Testis (tissue), 3 donors: ENCODE results near the gene GLI3. TPM values are rescaled to one million over a fixed set of nuclear protein-coding genes. Genes with fewer than 3 reads are reported as not detected.

Experiments used
- DNase-seq: peaks from one replicate; pipeline ENCODE4 v3.0.0-alpha.2; 2019
- H3K27ac ChIP-seq, 2 donors: fragments of 200-600 bp; sonication (generic); one replicate each; pipeline ENCODE4 v1.5.1; 2019
- H3K27me3 ChIP-seq: fragments of 200-600 bp; sonication (generic); one replicate; pipeline ENCODE4 v1.5.1; 2019
- H3K36me3 ChIP-seq: fragments of 200-600 bp; sonication (generic); one replicate; pipeline ENCODE4 v1.5.1; 2017; ENCODE audit warnings: low read depth; ENCODE audit errors: missing control alignments
- H3K4me1 ChIP-seq: fragments of 200-600 bp; sonication (generic); one replicate; pipeline ENCODE4 v1.5.1; 2019
- H3K4me3 ChIP-seq, 2 donors: fragments of 200-600 bp; sonication (generic); one replicate each; pipeline ENCODE4 v1.5.1; 2017 to 2019
- H3K9me3 ChIP-seq: fragments of 200-600 bp; sonication (generic); one replicate; pipeline ENCODE4 v1.5.1; 2017
- POLR2A ChIP-seq: fragments of 450-650 bp; IDR thresholded peaks from one replicate; pipeline ENCODE4 v1.6.1; 2017; ENCODE audit warnings: antibody characterized with exemption, mild to moderate bottlenecking, moderate library complexity
- WGBS, 2 donors: methylation state at CpG; one replicate each; pipeline ENCODE4 v1.1.5; 2018; 5-methylcytosine and 5-hydroxymethylcytosine counted together
- intact Hi-C: fragments of 100-400 bp; cut with DNase I; formaldehyde crosslinking; loops from one replicate; pipeline ENCODE4 v1.15.1; 2023; ENCODE audit warnings: low total_unique reads
- polyA plus RNA-seq: library from polyadenylated mRNA; stranded (reverse); fragments of 350-450 nt; fragmentation: Illumina TruSeq; extraction: RNeasy Lipid Tissue Mini Kit (QIAGEN cat#74804); gene quantifications from one replicate; pipeline ENCODE4 v1.2.3, GENCODE V29; 2014; ENCODE audit warnings: low read depth, low replicate concordance; ENCODE audit not compliant: insufficient read depth
- total RNA-seq, 2 donors: library from RNA; depleted of rRNA; stranded (reverse); fragments of >200 nt; gene quantifications; one replicate each; pipeline ENCODE4 v1.2.3, GENCODE V29; 2016
- TF ChIP-seq, protein P1 (sequence below), 3 experiments: fragments of 450-650 bp in 2 of 3; fragments of 200-600 bp in 1 of 3; sonication (generic) in 1 of 3; IDR thresholded peaks; one replicate each; pipeline ENCODE4 v1.5.1; 2016 to 2019; ENCODE audit warnings: antibody characterized with exemption in 3 of 3, mild to moderate bottlenecking in 2 of 3, moderate library complexity in 1 of 3

Gene GLI3
- total and polyA plus RNA-seq, 3 donors from 2014 or later, result 3.8 to 7.3 (median 5.0) TPM

DNA sequence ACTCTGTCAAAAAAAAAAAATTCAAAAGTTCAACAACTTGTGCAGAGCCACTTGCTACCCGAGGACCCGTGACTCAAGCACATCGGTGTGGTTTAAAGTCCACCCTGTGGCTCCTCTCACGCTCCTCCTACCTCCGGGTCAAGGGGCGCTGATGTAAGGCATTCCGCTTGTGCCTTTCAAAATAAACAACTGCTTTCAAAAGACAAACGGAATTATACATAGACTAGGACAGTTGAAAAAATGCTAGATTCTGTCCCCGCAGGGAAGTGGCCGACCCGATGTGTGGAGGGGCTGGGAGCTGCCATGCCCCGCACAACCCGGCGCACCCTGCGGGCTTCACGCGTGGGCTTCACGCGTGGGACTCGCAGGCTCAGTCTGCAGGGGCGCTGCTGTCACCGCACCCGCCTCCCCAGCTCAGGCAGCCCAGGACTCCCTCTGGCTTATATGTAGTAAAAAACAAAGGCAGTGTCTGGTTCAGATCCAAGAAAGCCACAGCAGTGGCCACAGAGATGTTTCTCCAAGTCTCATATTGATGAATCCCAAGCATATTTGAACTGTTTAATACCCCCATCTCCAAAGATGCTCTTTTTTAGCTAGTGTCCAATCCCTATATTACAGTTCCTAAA is 294.4 kb downstream of the GLI3 start:
- DNase-seq, result no peak
- intact Hi-C loops, result no loop called here
- no peak for TF ChIP-seq POLR2A
- TF ChIP-seq, protein P1, sequence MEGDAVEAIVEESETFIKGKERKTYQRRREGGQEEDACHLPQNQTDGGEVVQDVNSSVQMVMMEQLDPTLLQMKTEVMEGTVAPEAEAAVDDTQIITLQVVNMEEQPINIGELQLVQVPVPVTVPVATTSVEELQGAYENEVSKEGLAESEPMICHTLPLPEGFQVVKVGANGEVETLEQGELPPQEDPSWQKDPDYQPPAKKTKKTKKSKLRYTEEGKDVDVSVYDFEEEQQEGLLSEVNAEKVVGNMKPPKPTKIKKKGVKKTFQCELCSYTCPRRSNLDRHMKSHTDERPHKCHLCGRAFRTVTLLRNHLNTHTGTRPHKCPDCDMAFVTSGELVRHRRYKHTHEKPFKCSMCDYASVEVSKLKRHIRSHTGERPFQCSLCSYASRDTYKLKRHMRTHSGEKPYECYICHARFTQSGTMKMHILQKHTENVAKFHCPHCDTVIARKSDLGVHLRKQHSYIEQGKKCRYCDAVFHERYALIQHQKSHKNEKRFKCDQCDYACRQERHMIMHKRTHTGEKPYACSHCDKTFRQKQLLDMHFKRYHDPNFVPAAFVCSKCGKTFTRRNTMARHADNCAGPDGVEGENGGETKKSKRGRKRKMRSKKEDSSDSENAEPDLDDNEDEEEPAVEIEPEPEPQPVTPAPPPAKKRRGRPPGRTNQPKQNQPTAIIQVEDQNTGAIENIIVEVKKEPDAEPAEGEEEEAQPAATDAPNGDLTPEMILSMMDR (IDR thresholded peaks at IDR 0.05), result no peak
- WGBS, 2 donors, result 15 to 30% methylated on average over 15 to 23 of the region's 23 CpGs
- no peaks in the 10 kb centered on the region for H3K36me3 ChIP-seq
- no peaks in the 10 kb centered on the region for H3K9me3 ChIP-seq
- H3K27me3 ChIP-seq, result no peaks in the 10 kb centered on the region
- H3K27ac ChIP-seq, result no peak overlapping the region
- peaks cover 18% of the 10 kb centered on the region for H3K4me1 ChIP-seq
- peak overlapping the region; percentile 7 to 40 for H3K4me3 ChIP-seq

DNA sequence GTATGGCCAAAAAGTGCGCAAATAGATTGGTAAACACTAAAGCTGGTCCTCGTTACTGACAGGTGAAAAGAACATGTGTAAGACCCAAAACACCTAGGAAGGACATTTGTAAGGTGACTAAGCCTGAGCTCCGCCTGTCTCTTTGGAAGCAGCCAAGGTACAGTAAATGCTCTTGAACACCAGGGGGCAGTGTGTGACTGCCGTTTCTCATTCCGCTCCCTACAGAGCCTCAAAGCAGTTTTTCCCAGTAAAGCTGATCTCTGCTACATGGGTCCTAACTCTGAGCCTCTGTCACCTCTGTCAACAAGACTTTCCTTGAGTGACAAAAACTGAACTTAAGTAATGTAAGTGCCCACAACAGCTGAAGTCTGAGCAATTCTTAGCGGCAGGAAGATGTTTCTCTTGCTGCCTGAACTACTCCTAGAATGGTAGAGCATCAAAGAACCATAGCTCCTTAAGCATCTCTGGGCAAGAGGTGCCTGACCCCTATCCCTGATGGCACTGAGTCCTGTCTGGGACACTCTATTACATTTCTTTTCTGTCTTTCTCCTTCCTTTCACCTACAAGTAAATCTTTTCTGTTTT is 296.2 kb downstream of the GLI3 start:
- Histone ChIP-seq H3K4me3 (no peak overlapping the region), H3K4me1 (peaks cover 18% of the 10 kb centered on the region), H3K27me3 (no peaks in the 10 kb centered on the region), H3K9me3 (no peaks in the 10 kb centered on the region), H3K27ac (no peak overlapping the region), H3K36me3 (no peaks in the 10 kb centered on the region)
- TF ChIP-seq, protein P1 (IDR thresholded peaks at IDR 0.05), result peak; percentile 80 to 89 (median 89)
- TF ChIP-seq POLR2A, result no peak
- peak; percentile 80 for DNase-seq
- intact Hi-C loops, result no loop called here
- WGBS, 2 donors, result 11 to 14% methylated on average over 6 of the region's 6 CpGs

DNA sequence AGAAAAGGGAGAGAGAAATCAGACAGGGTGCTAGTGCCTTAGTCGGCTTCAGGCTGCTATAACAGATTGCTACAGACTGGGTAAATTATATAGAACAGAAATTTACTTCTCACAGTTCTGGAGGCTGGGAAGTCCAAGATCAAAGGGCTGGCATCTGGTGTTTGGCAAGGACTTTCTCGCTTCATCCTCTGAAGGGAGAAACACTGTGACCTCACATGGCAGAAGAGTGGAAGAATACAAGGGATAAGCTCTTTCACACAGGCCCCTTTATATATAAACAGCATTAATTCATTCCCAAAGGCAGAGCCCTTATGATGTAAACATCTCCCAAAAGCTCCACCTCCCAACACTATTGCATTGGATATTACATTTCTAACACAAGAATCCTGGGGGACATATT is 298.6 kb downstream of the GLI3 start:
- no peak overlapping the region for H3K4me3 ChIP-seq
- H3K36me3 ChIP-seq, result no peaks in the 10 kb centered on the region
- H3K9me3 ChIP-seq, result no peaks in the 10 kb centered on the region
- no peak for DNase-seq
- TF ChIP-seq, protein P1 (IDR thresholded peaks at IDR 0.05), result no peak
- TF ChIP-seq POLR2A, result no peak
- H3K27ac ChIP-seq, result no peak overlapping the region
- intact Hi-C loops, result no loop called here
- 91 to 97% methylated on average over 2 of the region's 2 CpGs for WGBS, 2 donors
- no peaks in the 10 kb centered on the region for H3K27me3 ChIP-seq
- H3K4me1 ChIP-seq, result peaks cover 10% of the 10 kb centered on the region

GRCh38 chr7:41933427-41933826 is 303.6 kb downstream of the GLI3 start:
- Histone ChIP-seq H3K4me1 (no peaks in the 10 kb centered on the region), H3K27me3 (no peaks in the 10 kb centered on the region), H3K27ac (no peak overlapping the region), H3K9me3 (no peaks in the 10 kb centered on the region), H3K4me3 (no peak overlapping the region), H3K36me3 (no peaks in the 10 kb centered on the region)
- intact Hi-C loops, result no loop called here
- TF ChIP-seq POLR2A, result no peak
- TF ChIP-seq, protein P1 (IDR thresholded peaks at IDR 0.05), result no peak
- DNase-seq, result no peak
- WGBS, 2 donors, result 96 to 98% methylated on average over 4 of the region's 4 CpGs

GRCh38 chr7:41931263-41931646 is 305.8 kb downstream of the GLI3 start:
- no peaks in the 10 kb centered on the region for H3K4me1 ChIP-seq
- H3K4me3 ChIP-seq, result no peak overlapping the region
- H3K27ac ChIP-seq, result no peak overlapping the region
- no peak for DNase-seq
- 85 to 87% methylated on average over 6 of the region's 6 CpGs for WGBS, 2 donors
- no peaks in the 10 kb centered on the region for H3K9me3 ChIP-seq
- TF ChIP-seq, protein P1 (IDR thresholded peaks at IDR 0.05), result no peak
- no peak for TF ChIP-seq POLR2A
- intact Hi-C loops, result no loop called here
- H3K36me3 ChIP-seq, result no peaks in the 10 kb centered on the region
- H3K27me3 ChIP-seq, result no peaks in the 10 kb centered on the region
